ENCODE results near the gene CEP95. TPM values are rescaled to one million over a fixed set of nuclear protein-coding genes. Genes with fewer than 3 reads are reported as not detected.

The CEP95 gene
- polyA plus RNA-seq, 1 donor from 2014 or later: 220 TPM

DNA sequence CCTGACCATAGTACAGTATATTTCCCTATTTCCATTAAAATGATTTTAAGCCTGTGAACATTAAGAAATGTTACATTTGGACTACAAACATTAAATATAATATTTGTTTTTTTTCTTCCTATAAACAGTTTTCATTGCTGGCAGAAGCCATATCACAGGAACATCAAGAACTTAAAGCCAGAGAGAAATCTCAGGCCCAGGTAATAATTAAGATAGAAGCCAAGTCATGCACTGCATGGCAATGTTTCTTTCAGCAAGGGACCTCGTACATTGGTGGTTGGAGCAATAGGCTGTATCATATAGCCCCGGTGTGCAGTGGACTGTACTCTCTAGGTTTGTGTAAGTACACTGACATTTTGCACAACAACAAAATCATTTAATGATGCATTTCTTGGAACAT is 30.1 kb downstream of the CEP95 start:
- Histone ChIP-seq H3K36me3 (ENCODE audit: insufficient read depth, low read length) (peaks cover 17% of the 10 kb centered on the region), H3K27me3 (ENCODE audit: insufficient read depth, low read depth, low read length) (no peaks in the 10 kb centered on the region), H2AFZ (ENCODE audit: low read depth, low read length) (no peak overlapping the region), H3F3A (ENCODE audit: insufficient read depth, low read length, poor library complexity, severe bottlenecking) (no peaks in the 10 kb centered on the region), H3K9me2 (ENCODE audit: insufficient read depth, low read length) (no peaks in the 10 kb centered on the region), H3K4me3 (ENCODE audit: low read length) (no peak overlapping the region), H3K27ac (ENCODE audit: low read length) (no peak overlapping the region), H3K9ac (ENCODE audit: low read length) (no peak overlapping the region), H3K79me2 (replicated peaks; ENCODE audit: insufficient read depth, low read length) (no peaks in the 10 kb centered on the region), H4K20me1 (ENCODE audit: insufficient read depth) (no peaks in the 10 kb centered on the region), H3K9me3 (ENCODE audit: low read length) (no peaks in the 10 kb centered on the region), H3K4me2 (ENCODE audit: low read length) (no peak overlapping the region)
- TF ChIP-seq TAF1 (IDR thresholded peaks at IDR 0.05; ENCODE audit: low read depth) (no peak), RAD21 (conservative IDR thresholded peaks at IDR 0.05) (no peak), POLR2AphosphoS5 (IDR thresholded peaks at IDR 0.05) (no peak), EZH2 (IDR thresholded peaks at IDR 0.05; ENCODE audit: borderline replicate concordance, insufficient read depth, low read length, poor library complexity, severe bottlenecking) (no peak)
- TF ChIP-seq, protein P1, sequence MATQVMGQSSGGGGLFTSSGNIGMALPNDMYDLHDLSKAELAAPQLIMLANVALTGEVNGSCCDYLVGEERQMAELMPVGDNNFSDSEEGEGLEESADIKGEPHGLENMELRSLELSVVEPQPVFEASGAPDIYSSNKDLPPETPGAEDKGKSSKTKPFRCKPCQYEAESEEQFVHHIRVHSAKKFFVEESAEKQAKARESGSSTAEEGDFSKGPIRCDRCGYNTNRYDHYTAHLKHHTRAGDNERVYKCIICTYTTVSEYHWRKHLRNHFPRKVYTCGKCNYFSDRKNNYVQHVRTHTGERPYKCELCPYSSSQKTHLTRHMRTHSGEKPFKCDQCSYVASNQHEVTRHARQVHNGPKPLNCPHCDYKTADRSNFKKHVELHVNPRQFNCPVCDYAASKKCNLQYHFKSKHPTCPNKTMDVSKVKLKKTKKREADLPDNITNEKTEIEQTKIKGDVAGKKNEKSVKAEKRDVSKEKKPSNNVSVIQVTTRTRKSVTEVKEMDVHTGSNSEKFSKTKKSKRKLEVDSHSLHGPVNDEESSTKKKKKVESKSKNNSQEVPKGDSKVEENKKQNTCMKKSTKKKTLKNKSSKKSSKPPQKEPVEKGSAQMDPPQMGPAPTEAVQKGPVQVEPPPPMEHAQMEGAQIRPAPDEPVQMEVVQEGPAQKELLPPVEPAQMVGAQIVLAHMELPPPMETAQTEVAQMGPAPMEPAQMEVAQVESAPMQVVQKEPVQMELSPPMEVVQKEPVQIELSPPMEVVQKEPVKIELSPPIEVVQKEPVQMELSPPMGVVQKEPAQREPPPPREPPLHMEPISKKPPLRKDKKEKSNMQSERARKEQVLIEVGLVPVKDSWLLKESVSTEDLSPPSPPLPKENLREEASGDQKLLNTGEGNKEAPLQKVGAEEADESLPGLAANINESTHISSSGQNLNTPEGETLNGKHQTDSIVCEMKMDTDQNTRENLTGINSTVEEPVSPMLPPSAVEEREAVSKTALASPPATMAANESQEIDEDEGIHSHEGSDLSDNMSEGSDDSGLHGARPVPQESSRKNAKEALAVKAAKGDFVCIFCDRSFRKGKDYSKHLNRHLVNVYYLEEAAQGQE (IDR thresholded peaks at IDR 0.05; ENCODE audit: borderline replicate concordance): no peak

DNA sequence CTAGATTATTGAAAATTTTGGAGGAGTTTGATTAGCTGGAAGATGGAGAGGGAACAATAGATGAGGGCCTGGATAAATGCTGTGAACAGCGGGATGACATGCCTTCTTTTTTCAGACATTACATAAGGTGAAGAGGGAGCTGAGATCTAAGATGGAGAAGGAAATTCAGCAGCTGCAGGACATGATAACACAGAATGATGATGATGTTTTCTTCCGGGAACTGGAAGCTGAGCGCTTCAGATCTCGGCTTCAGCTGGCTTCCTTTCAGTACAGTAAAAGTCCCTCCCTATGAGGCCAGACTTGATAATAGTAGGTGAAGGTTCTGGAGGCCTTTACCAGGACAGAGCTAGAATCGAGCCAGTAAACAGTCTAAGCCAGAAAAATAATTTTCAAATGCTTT is 30.7 kb downstream of the CEP95 start:
- H3K36me3 ChIP-seq (ENCODE audit: insufficient read depth, low read length): peaks cover 17% of the 10 kb centered on the region
- no peaks in the 10 kb centered on the region for H3K27me3 ChIP-seq (ENCODE audit: insufficient read depth, low read depth, low read length)
- no peaks in the 10 kb centered on the region for H4K20me1 ChIP-seq (ENCODE audit: insufficient read depth)
- no peak overlapping the region for H3K4me2 ChIP-seq (ENCODE audit: low read length)
- H3K4me3 ChIP-seq (ENCODE audit: low read length): no peak overlapping the region
- H2AFZ ChIP-seq (ENCODE audit: low read depth, low read length): no peak overlapping the region
- H3K79me2 ChIP-seq (replicated peaks; ENCODE audit: insufficient read depth, low read length): no peaks in the 10 kb centered on the region
- H3F3A ChIP-seq (ENCODE audit: insufficient read depth, low read length, poor library complexity, severe bottlenecking): no peaks in the 10 kb centered on the region
- no peak overlapping the region for H3K9ac ChIP-seq (ENCODE audit: low read length)
- no peaks in the 10 kb centered on the region for H3K9me2 ChIP-seq (ENCODE audit: insufficient read depth, low read length)
- H3K27ac ChIP-seq (ENCODE audit: low read length): no peak overlapping the region
- TF ChIP-seq EZH2 (IDR thresholded peaks at IDR 0.05; ENCODE audit: borderline replicate concordance, insufficient read depth, low read length, poor library complexity, severe bottlenecking) (no peak), TAF1 (IDR thresholded peaks at IDR 0.05; ENCODE audit: low read depth) (no peak), RAD21 (conservative IDR thresholded peaks at IDR 0.05) (no peak), SMC3 (conservative IDR thresholded peaks at IDR 0.05; ENCODE audit: poor library complexity) (no peak), EP300 (conservative IDR thresholded peaks at IDR 0.05; ENCODE audit: poor library complexity, severe bottlenecking) (no peak), MXI1 (conservative IDR thresholded peaks at IDR 0.05; ENCODE audit: poor library complexity, severe bottlenecking) (no peak), POLR2AphosphoS5 (IDR thresholded peaks at IDR 0.05) (no peak)
- TF ChIP-seq, protein P2, sequence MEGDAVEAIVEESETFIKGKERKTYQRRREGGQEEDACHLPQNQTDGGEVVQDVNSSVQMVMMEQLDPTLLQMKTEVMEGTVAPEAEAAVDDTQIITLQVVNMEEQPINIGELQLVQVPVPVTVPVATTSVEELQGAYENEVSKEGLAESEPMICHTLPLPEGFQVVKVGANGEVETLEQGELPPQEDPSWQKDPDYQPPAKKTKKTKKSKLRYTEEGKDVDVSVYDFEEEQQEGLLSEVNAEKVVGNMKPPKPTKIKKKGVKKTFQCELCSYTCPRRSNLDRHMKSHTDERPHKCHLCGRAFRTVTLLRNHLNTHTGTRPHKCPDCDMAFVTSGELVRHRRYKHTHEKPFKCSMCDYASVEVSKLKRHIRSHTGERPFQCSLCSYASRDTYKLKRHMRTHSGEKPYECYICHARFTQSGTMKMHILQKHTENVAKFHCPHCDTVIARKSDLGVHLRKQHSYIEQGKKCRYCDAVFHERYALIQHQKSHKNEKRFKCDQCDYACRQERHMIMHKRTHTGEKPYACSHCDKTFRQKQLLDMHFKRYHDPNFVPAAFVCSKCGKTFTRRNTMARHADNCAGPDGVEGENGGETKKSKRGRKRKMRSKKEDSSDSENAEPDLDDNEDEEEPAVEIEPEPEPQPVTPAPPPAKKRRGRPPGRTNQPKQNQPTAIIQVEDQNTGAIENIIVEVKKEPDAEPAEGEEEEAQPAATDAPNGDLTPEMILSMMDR (IDR thresholded peaks at IDR 0.05; ENCODE audit: poor library complexity, severe bottlenecking): no peak
- TF ChIP-seq, protein P1 (IDR thresholded peaks at IDR 0.05; ENCODE audit: borderline replicate concordance): no peak
- H3K9me3 ChIP-seq (ENCODE audit: low read length): no peaks in the 10 kb centered on the region

Measured in neural cell (in vitro differentiated cells).